Stimulated activated CD8-positive, alpha-beta memory T cell treated with anti-CD3 and anti-CD28 coated beads, Interleukin-12 subunit alpha, Interleukin-12 subunit beta, amount 100 ng/mL, for 24 hours (primary cell): Measurements from ENCODE around the gene MFN2.
"Not testable (repeated sequence)": the region's sequence is repeated elsewhere in the genome, so short reads cannot be mapped to it uniquely, and the experiment has no call there.

Source experiments
- DNase-seq: peaks from one replicate; pipeline ENCODE4 v3.0.0-alpha.2; 2020; ENCODE audit errors: extremely low read depth

MFN2 gene

GRCh38 chr1:11998636-11999035 is 18.4 kb downstream of the MFN2 start:
- no peak for DNase-seq

GRCh38 chr1:11999236-11999635 is 19.0 kb downstream of the MFN2 start:
- no peak for DNase-seq

GRCh38 chr1:12001249-12001917 is 21.1 kb downstream of the MFN2 start:
- no peak for DNase-seq

- no peak for DNase-seq
These were observed 21.8 kb downstream of the MFN2 start for GRCh38 chr1:12001996-12002493.

- DNase-seq, result no peak
These were observed 23.5 kb downstream of the MFN2 start for GRCh38 chr1:12003762-12004161.

GRCh38 chr1:12005488-12006166 is 25.4 kb downstream of the MFN2 start:
- no peak for DNase-seq

GRCh38 chr1:12006167-12006921 is 26.1 kb downstream of the MFN2 start:
- no peak for DNase-seq

GRCh38 chr1:12007204-12007603 is 27.0 kb downstream of the MFN2 start:
- DNase-seq, result no peak

GRCh38 chr1:12008355-12008754 is 28.1 kb downstream of the MFN2 start:
- DNase-seq, result not testable (repeated sequence)

GRCh38 chr1:12009318-12009947 is 29.2 kb downstream of the MFN2 start:
- no peak for DNase-seq

- DNase-seq, result no peak
These were observed 30.7 kb downstream of the MFN2 start for GRCh38 chr1:12010746-12011570.

GRCh38 chr1:12011998-12012397 is 31.8 kb downstream of the MFN2 start:
- DNase-seq, result no peak

- DNase-seq, result no peak
These were observed 32.5 kb downstream of the MFN2 start for GRCh38 chr1:12012560-12013316.

GRCh38 chr1:12014141-12014991 is 34.1 kb downstream of the MFN2 start:
- no peak for DNase-seq

- DNase-seq, result no peak
These were observed 34.8 kb downstream of the MFN2 start for GRCh38 chr1:12015001-12015491.

GRCh38 chr1:12015499-12015898 is 35.3 kb downstream of the MFN2 start:
- no peak for DNase-seq

- no peak for DNase-seq
These were observed 35.9 kb downstream of the MFN2 start for GRCh38 chr1:12016182-12016581.

GRCh38 chr1:12019858-12020509 is 39.7 kb downstream of the MFN2 start:
- DNase-seq, result no peak

GRCh38 chr1:12021616-12022015 is 41.4 kb downstream of the MFN2 start:
- no peak for DNase-seq
